Measurements from ENCODE around the gene ATAD3C. TPM values are rescaled to one million over a fixed set of nuclear protein-coding genes. Genes with fewer than 3 reads are reported as not detected.
"Not testable (repeated sequence)": the region's sequence is repeated elsewhere in the genome, so short reads cannot be mapped to it uniquely, and the experiment has no call there.

ATAD3C gene
- total RNA-seq, 4 donors from 2014 or later, result under 0.01 to 1.00 (median 0.28) TPM

GRCh38 chr1:1487701-1488100, 38.2 kb downstream of the ATAD3C start:
- 90 to 97% methylated on average over 4 to 16 of the region's 18 CpGs for WGBS, 2 donors
- intact Hi-C loops (cut with DNase I), result no loop called here
- H3K27me3 ChIP-seq, result no peaks in the 10 kb centered on the region
- peaks cover 37 to 100% (median 52%) of the 10 kb centered on the region in 3 donors for H3K36me3 ChIP-seq
- TF ChIP-seq CTCF (IDR thresholded peaks at IDR 0.05), result no peak
- TF ChIP-seq POLR2A (IDR thresholded peaks at IDR 0.05), result no peak
- no peak overlapping the region for H3K27ac ChIP-seq
- peaks cover 0 to 6% (median 0%) of the 10 kb centered on the region in 3 donors for H3K9me3 ChIP-seq
- no peak for DNase-seq
- no peak overlapping the region for H3K4me3 ChIP-seq
- H3K4me1 ChIP-seq, result no peaks in the 10 kb centered on the region

- Histone ChIP-seq H3K4me3 (no peak overlapping the region), H3K4me1 (no peaks in the 10 kb centered on the region), H3K27ac (no peak overlapping the region), H3K27me3 (no peaks in the 10 kb centered on the region), H3K9me3 (peaks cover 0 to 12% (median 6%) of the 10 kb centered on the region in 3 donors), H3K36me3 (peaks cover 27 to 100% (median 38%) of the 10 kb centered on the region in 3 donors)
- TF ChIP-seq CTCF (IDR thresholded peaks at IDR 0.05) (no peak), POLR2A (IDR thresholded peaks at IDR 0.05) (no peak)
- 94 to 95% methylated on average over 3 to 10 of the region's 16 CpGs for WGBS, 2 donors
- DNase-seq, result no peak
- intact Hi-C loops (cut with DNase I), result no loop called here
These were observed 39.7 kb downstream of the ATAD3C start for GRCh38 chr1:1489231-1489630.

GRCh38 chr1:1489861-1490260, 40.4 kb downstream of the ATAD3C start:
- no peaks in the 10 kb centered on the region for H3K27me3 ChIP-seq
- intact Hi-C loops (cut with DNase I), result no loop called here
- H3K27ac ChIP-seq, result no peak overlapping the region
- no peak for DNase-seq
- peaks cover 0 to 12% (median 6%) of the 10 kb centered on the region in 3 donors for H3K9me3 ChIP-seq
- peaks cover 27 to 100% (median 38%) of the 10 kb centered on the region in 3 donors for H3K36me3 ChIP-seq
- H3K4me3 ChIP-seq, result no peak overlapping the region
- H3K4me1 ChIP-seq, result no peaks in the 10 kb centered on the region
- 94 to 100% methylated on average over 3 to 5 of the region's 19 CpGs for WGBS, 2 donors
- TF ChIP-seq POLR2A (IDR thresholded peaks at IDR 0.05) (no peak), CTCF (IDR thresholded peaks at IDR 0.05) (no peak)

- Histone ChIP-seq H3K27ac (no peak overlapping the region), H3K4me1 (no peaks in the 10 kb centered on the region), H3K4me3 (no peak overlapping the region), H3K36me3 (peaks cover 27 to 100% (median 44%) of the 10 kb centered on the region in 3 donors), H3K27me3 (no peaks in the 10 kb centered on the region), H3K9me3 (peaks cover 0 to 12% (median 6%) of the 10 kb centered on the region in 3 donors)
- intact Hi-C loops (cut with DNase I), result no loop called here
- no CpG with 5 or more reads among the region's 25 CpGs for WGBS, 2 donors
- no peak for DNase-seq
- TF ChIP-seq POLR2A (IDR thresholded peaks at IDR 0.05) (no peak), CTCF (IDR thresholded peaks at IDR 0.05) (no peak)
These were observed 41.2 kb downstream of the ATAD3C start for GRCh38 chr1:1490633-1491230.

- H3K9me3 ChIP-seq, result peaks cover 0 to 12% (median 6%) of the 10 kb centered on the region in 3 donors
- H3K4me1 ChIP-seq, result no peaks in the 10 kb centered on the region
- no peak overlapping the region for H3K27ac ChIP-seq
- no peaks in the 10 kb centered on the region for H3K27me3 ChIP-seq
- no peak for TF ChIP-seq CTCF (IDR thresholded peaks at IDR 0.05)
- no peak for TF ChIP-seq POLR2A (IDR thresholded peaks at IDR 0.05)
- DNase-seq, result no peak
- H3K36me3 ChIP-seq, result peaks cover 27 to 98% (median 43%) of the 10 kb centered on the region in 3 donors
- intact Hi-C loops (cut with DNase I), result no loop called here
- no peak overlapping the region for H3K4me3 ChIP-seq
- WGBS, 2 donors, result 97 to 98% methylated on average over 6 to 10 of the region's 10 CpGs
These were observed 42.1 kb downstream of the ATAD3C start for GRCh38 chr1:1491601-1492000.

GRCh38 chr1:1494311-1494710, 44.8 kb downstream of the ATAD3C start:
- H3K27me3 ChIP-seq; intact Hi-C loops (cut with DNase I); H3K4me1 ChIP-seq; H3K27ac ChIP-seq; H3K4me3 ChIP-seq; DNase-seq: not testable (repeated sequence)
- Histone ChIP-seq H3K9me3 (peaks cover 0 to 12% (median 6%) of the 10 kb centered on the region in 3 donors), H3K36me3 (peaks cover 22 to 71% (median 26%) of the 10 kb centered on the region in 3 donors)
- WGBS, 2 donors, result no CpG with 5 or more reads among the region's 22 CpGs

GRCh38 chr1:1495461-1495975, 46.0 kb downstream of the ATAD3C start:
- WGBS, 2 donors, result no CpG with 5 or more reads among the region's 18 CpGs
- H3K27me3 ChIP-seq; H3K27ac ChIP-seq; DNase-seq; intact Hi-C loops (cut with DNase I); H3K4me1 ChIP-seq; H3K4me3 ChIP-seq: not testable (repeated sequence)
- Histone ChIP-seq H3K36me3 (peaks cover 14 to 59% (median 20%) of the 10 kb centered on the region in 3 donors), H3K9me3 (peaks cover 0 to 12% (median 6%) of the 10 kb centered on the region in 3 donors)

Data from esophagus squamous epithelium (tissue), 5 donors.